Small intestine (tissue), 7 donors: ENCODE results near the gene CNTNAP1. TPM values are rescaled to one million over a fixed set of nuclear protein-coding genes. Genes with fewer than 3 reads are reported as not detected.
A peak's percentile ranks its signal among the peaks of the same experiment; 100 is the strongest.
"Not testable (repeated sequence)": the region's sequence is repeated elsewhere in the genome, so short reads cannot be mapped to it uniquely, and the experiment has no call there.

Experiments
- DNase-seq, 2 donors: peaks; one replicate each; pipeline versions ENCODE4 v3.0.0 to v3.0.0-alpha.2; 2013
- FAIRE-seq: peaks from 2 replicates; lab custom pipeline; 2012; peaks lifted over from hg19 to GRCh38; lab: Jason Lieb, UNC
- H3K27ac ChIP-seq, 3 donors: one replicate each; pipeline ENCODE4 v1.5.1; 2013; ENCODE audit warnings: low read length in 2 of 3, mild to moderate bottlenecking in 2 of 3, control low read depth in 1 of 3, inconsistent platforms in 1 of 3, low read depth in 1 of 3, moderate library complexity in 1 of 3
- H3K27me3 ChIP-seq, 3 donors: one replicate each; pipeline ENCODE4 v1.6.1; 2013; ENCODE audit warnings: low read length in 3 of 3, inconsistent platforms in 1 of 3; ENCODE audit not compliant: control insufficient read depth in 3 of 3, insufficient read depth in 3 of 3
- H3K36me3 ChIP-seq, 3 donors: one replicate each; pipeline ENCODE4 v1.6.1; 2013; ENCODE audit warnings: low read length in 3 of 3, inconsistent platforms in 1 of 3, low read depth in 1 of 3, mild to moderate bottlenecking in 1 of 3, moderate library complexity in 1 of 3; ENCODE audit not compliant: control insufficient read depth in 3 of 3, insufficient read depth in 2 of 3
- H3K4me1 ChIP-seq, 3 donors: one replicate each; pipeline ENCODE4 v1.6.1; 2013; ENCODE audit warnings: low read length in 2 of 3, inconsistent platforms in 1 of 3, low read depth in 1 of 3, mild to moderate bottlenecking in 1 of 3, moderate library complexity in 1 of 3; ENCODE audit not compliant: control insufficient read depth in 3 of 3, insufficient read depth in 2 of 3
- H3K4me3 ChIP-seq, 3 donors: one replicate each; pipeline ENCODE4 v1.5.1; 2013; ENCODE audit warnings: low read length in 3 of 3, control low read depth in 1 of 3, inconsistent platforms in 1 of 3, low read depth in 1 of 3, mild to moderate bottlenecking in 1 of 3, moderate library complexity in 1 of 3
- H3K9me3 ChIP-seq, 2 donors: one replicate each; pipeline ENCODE4 v1.6.1; 2013; ENCODE audit warnings: low read depth in 1 of 2, low read length in 1 of 2; ENCODE audit not compliant: control insufficient read depth in 2 of 2, insufficient read depth in 1 of 2
- WGBS, 3 donors: extraction: QIAGEN DNeasy Blood & Tissue Kit; methylation state at CpG; one replicate each; pipeline ENCODE4 v1.1.7; 2013; 5-methylcytosine and 5-hydroxymethylcytosine counted together
- polyA plus RNA-seq, 4 donors: library from polyadenylated mRNA; stranded (reverse) in 3 of 4; unstranded in 1 of 4; fragments of 200-250 nt in 3 of 4; fragments of 120-200 nt in 1 of 4; gene quantifications; one replicate each; pipeline versions ENCODE4 v1.2.1 to v1.2.3, GENCODE V29; 2013
- donor health status: healthy with polysubstance abuse.
- donor health status: control.
- donor health status: control.
- donor health status: Bipolar disorder and iron deficiency.
- donor health status: healthy.

The CNTNAP1 gene
- polyA plus RNA-seq, 4 donors = 0.54 to 2.7 (median 2.5) TPM; not detected in 1

DNA sequence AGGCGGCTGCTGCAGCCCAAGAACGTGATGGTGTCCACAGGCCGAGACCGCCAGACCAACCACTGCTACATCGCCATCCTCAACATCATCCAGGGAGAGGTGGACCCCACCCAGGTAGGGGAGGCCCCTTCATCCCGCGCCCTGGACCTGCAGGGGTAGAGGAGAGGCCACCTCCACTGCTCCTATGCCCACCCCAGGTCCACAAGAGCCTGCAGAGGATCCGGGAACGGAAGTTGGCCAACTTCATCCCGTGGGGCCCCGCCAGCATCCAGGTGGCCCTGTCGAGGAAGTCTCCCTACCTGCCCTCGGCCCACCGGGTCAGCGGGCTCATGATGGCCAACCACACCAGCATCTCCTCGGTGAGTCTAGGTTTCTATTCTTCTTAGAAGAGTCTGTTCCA is 16.2 kb upstream of the CNTNAP1 start:
- H3K9me3 ChIP-seq, DNase-seq, H3K4me3 ChIP-seq, H3K27ac ChIP-seq, FAIRE-seq: not testable (repeated sequence)
- peaks cover 0 to 16% (median 3%) of the 10 kb centered on the region in 3 donors for H3K4me1 ChIP-seq
- H3K27me3 ChIP-seq = peaks cover 0 to 18% (median 2%) of the 10 kb centered on the region in 3 donors
- peaks cover 0 to 63% (median 0%) of the 10 kb centered on the region in 3 donors for H3K36me3 ChIP-seq
- 85 to 91% (median 90%) methylated on average over 11 to 14 of the region's 16 CpGs for WGBS, 3 donors

GRCh38 chr17:42667088-42667951 is 15.0 kb upstream of the CNTNAP1 start:
- no peak for FAIRE-seq

DNA sequence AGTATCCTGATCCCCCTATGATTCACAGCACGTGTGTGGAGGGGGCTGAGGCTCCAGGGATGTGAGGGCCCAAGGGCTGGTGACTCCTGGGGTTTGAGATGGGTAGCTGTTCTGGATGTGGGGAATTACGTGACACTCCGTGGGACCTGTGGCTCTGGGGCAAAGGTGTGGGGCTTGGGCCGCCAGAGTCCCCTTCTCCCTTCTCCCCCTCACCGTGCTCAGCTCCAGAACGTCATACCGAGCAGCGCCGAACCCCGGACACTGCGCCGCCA is 12.7 kb upstream of the CNTNAP1 start:
- Histone ChIP-seq H3K36me3 (peaks cover 0 to 80% (median 3%) of the 10 kb centered on the region in 3 donors), H3K27me3 (peaks cover 0 to 53% (median 2%) of the 10 kb centered on the region in 3 donors), H3K4me1 (peaks cover 0 to 25% (median 7%) of the 10 kb centered on the region in 3 donors), H3K27ac (no peak overlapping the region), H3K9me3 (no peaks in the 10 kb centered on the region), H3K4me3 (peak overlapping the region in 1 of 3 donors; percentile 35)
- FAIRE-seq = no peak
- 36 to 62% (median 38%) methylated on average over 5 to 12 of the region's 12 CpGs for WGBS, 3 donors
- no peak for DNase-seq

More at GRCh38 chr17:42667088-42667951, 15.0 kb upstream of the CNTNAP1 start:
- Histone ChIP-seq H3K27me3 (peaks cover 0 to 30% (median 2%) of the 10 kb centered on the region in 3 donors), H3K4me3 (no peak overlapping the region), H3K36me3 (peaks cover 0 to 70% (median 0%) of the 10 kb centered on the region in 3 donors), H3K9me3 (no peaks in the 10 kb centered on the region), H3K27ac (peak overlapping the region in 1 of 3 donors; percentile 36), H3K4me1 (peaks cover 0 to 16% (median 3%) of the 10 kb centered on the region in 3 donors)
- 51 to 66% (median 60%) methylated on average over 7 of the region's 7 CpGs for WGBS, 3 donors
- peak in 1 of 2 donors; percentile 48 for DNase-seq

DNA sequence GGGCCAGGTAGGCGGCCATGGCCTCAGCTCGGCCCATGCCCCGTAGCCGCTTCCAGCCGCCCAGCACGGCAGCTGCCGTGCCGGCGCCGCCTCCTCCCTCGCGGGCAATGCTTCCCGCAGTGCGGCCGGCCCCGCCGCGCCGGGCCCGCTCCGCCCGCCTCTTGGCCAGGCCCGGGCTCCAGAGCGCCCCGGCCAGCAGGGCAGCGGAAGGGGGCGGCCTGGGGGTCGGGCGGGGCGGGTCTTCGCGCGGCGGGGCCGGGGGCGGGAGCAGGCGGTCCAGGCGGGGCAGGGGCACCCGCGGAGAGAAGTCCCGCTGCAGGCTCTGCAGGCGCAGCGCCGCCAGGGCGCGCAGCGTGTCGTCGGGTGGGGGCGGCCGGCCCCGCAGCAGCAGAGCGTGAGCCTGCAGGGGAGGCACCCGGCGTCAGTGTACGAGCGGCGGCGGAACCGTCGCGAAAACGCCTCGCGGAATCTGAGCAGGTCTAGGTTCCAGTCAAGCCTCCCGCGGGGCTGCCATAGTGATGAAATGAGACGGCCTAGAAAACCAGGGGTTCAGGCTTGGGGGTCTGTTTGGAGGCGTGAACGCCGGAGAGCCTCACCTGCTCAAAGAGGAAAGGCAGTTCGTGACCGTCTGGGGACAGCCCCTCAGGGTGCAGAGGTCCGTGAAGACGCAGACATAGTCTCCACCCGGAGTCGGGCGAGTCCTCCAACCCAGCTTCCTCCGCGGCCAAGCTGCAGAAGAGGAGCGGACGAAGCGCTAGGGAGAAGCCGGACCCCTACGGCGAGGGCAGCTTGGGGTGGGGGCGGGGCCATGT is 12.1 kb upstream of the CNTNAP1 start:
- peak overlapping the region in 1 of 3 donors; percentile 17 for H3K27ac ChIP-seq

GRCh38 chr17:42670789-42671657 is 11.3 kb upstream of the CNTNAP1 start:
- no peak for DNase-seq
- Histone ChIP-seq H3K4me1 (peaks cover 0 to 37% (median 10%) of the 10 kb centered on the region in 3 donors), H3K9me3 (no peaks in the 10 kb centered on the region), H3K36me3 (peaks cover 0 to 71% (median 3%) of the 10 kb centered on the region in 3 donors), H3K27ac (no peak overlapping the region), H3K4me3 (peak overlapping the region in 1 of 3 donors; percentile 35), H3K27me3 (peaks cover 0 to 67% (median 2%) of the 10 kb centered on the region in 3 donors)
- no peak for FAIRE-seq
- WGBS, 3 donors = 46 to 60% (median 52%) methylated on average over 49 to 50 of the region's 50 CpGs

More for the DNA sequence above, 12.1 kb upstream of the CNTNAP1 start:
- no peaks in the 10 kb centered on the region for H3K9me3 ChIP-seq
- H3K4me3 ChIP-seq = peak overlapping the region in 2 of 3 donors; percentile 24 to 35
- FAIRE-seq (no peak), DNase-seq (peak in 1 of 2 donors; percentile 61)
- WGBS, 3 donors = 15 to 32% (median 17%) methylated on average over 46 to 87 of the region's 87 CpGs
- peaks cover 0 to 30% (median 7%) of the 10 kb centered on the region in 3 donors for H3K4me1 ChIP-seq
- H3K36me3 ChIP-seq = peaks cover 0 to 80% (median 3%) of the 10 kb centered on the region in 3 donors
- peaks cover 0 to 58% (median 2%) of the 10 kb centered on the region in 3 donors for H3K27me3 ChIP-seq

DNA sequence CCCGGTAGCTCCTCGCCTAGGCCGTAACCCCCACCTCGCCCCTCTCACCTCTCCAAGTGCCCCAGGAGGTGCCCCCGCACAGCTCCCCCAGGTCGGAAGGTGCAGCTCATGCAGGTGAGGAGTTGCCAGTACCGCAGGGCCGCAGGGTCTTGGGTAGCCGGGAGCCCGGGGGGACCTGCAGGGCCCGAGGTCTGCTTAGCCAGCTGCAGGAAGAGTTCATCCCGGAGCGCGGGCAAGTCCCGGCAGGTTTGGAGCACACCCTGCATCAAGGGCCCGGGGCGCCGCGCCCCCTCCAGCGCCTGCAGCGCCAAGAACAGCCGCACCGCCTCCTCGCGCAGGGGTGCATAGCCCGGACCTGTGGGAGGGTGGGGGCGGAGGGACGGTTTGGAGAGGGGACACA is 10.3 kb upstream of the CNTNAP1 start:
- H3K4me3 ChIP-seq = no peak overlapping the region
- 81 to 85% (median 83%) methylated on average over 25 to 28 of the region's 28 CpGs for WGBS, 3 donors
- peaks cover 0 to 61% (median 3%) of the 10 kb centered on the region in 3 donors for H3K36me3 ChIP-seq
- H3K4me1 ChIP-seq = peaks cover 0 to 43% (median 10%) of the 10 kb centered on the region in 3 donors
- FAIRE-seq (no peak), DNase-seq (no peak)
- no peaks in the 10 kb centered on the region for H3K9me3 ChIP-seq
- H3K27ac ChIP-seq = no peak overlapping the region
- peaks cover 0 to 73% (median 2%) of the 10 kb centered on the region in 3 donors for H3K27me3 ChIP-seq

DNA sequence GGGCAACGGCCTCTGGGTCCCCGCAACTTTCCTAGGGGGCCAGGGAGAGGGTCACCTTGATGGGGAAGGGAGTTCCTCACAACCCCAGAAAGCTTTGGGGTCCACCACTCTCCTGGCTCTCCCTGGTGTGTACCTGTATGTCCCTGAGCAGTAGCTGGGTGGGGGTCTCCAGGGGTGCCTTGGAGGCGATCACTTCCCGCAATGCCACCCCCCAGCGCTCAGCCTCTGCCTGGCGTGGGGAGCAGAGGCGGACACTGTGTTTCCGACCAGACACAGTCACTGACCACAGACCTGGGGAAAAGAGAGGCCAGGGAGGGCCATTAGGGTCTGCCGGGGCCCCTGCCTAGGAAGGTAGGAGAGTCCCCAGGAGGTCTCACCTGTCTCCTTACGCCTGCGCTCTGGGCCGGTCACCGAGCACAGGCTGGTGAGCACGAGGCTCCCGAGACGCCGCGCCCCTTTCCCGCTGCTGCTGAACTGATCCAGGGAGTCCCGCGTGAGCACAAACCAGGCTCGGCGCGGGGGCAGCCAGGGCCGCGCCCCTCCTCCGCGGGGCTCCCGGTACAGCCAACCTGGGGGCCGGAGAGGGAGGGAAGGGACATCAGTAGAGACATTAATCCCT is 9.0 kb upstream of the CNTNAP1 start:
- H3K27me3 ChIP-seq = peaks cover 0 to 73% (median 2%) of the 10 kb centered on the region in 3 donors
- H3K4me1 ChIP-seq = peaks cover 2 to 43% (median 9%) of the 10 kb centered on the region in 3 donors
- FAIRE-seq = no peak
- WGBS, 3 donors = 47 to 59% (median 55%) methylated on average over 22 to 30 of the region's 30 CpGs
- no peak for DNase-seq
- peaks cover 0 to 49% (median 3%) of the 10 kb centered on the region in 3 donors for H3K36me3 ChIP-seq
- no peak overlapping the region for H3K4me3 ChIP-seq
- H3K9me3 ChIP-seq = no peaks in the 10 kb centered on the region
- no peak overlapping the region for H3K27ac ChIP-seq
